Natural killer cell (primary cell): ENCODE measurements around the gene SDHB. TPM values are rescaled to one million over a fixed set of nuclear protein-coding genes. Genes with fewer than 3 reads are reported as not detected.
"Not testable (repeated sequence)": the region's sequence is repeated elsewhere in the genome, so short reads cannot be mapped to it uniquely, and the experiment has no call there.

Experiments used
- ATAC-seq, 3 donors: fragments of 150-1000 bp in 2 of 3; fragments of 200-7000 bp in 1 of 3; cut with Tn5 transposase; 1 replicate in 1 of 3; 2 replicates in 2 of 3; pipeline ENCODE4 v1.10.0; 2021; ENCODE audit warnings: mild to moderate bottlenecking in 2 of 3, moderate library complexity in 2 of 3
- DNase-seq, 2 donors: peaks; one replicate each; pipeline versions ENCODE4 v3.0.0 to v3.0.0-alpha.2; 2013 to 2021; ENCODE audit warnings: mixed read lengths in 1 of 2
- H3K27ac ChIP-seq: one replicate; pipeline ENCODE4 v1.5.1; 2013; ENCODE audit warnings: mild to moderate bottlenecking, low read length
- H3K27me3 ChIP-seq: one replicate; pipeline ENCODE4 v1.6.1; 2013; ENCODE audit warnings: low read length; ENCODE audit not compliant: control insufficient read depth, insufficient read depth
- H3K36me3 ChIP-seq: one replicate; pipeline ENCODE4 v1.6.1; 2013; ENCODE audit warnings: low read length; ENCODE audit not compliant: control insufficient read depth, insufficient read depth
- H3K4me1 ChIP-seq: one replicate; pipeline ENCODE4 v1.6.1; 2013; ENCODE audit warnings: low read length; ENCODE audit not compliant: control insufficient read depth, insufficient read depth
- H3K4me3 ChIP-seq: one replicate; pipeline ENCODE4 v1.5.1; 2013; ENCODE audit warnings: low read length
- H3K9me3 ChIP-seq: one replicate; pipeline ENCODE4 v1.6.1; 2013; ENCODE audit warnings: low read length; ENCODE audit not compliant: control insufficient read depth, insufficient read depth
- H3K27ac Mint-ChIP-seq, 2 donors: one replicate each; pipeline ENCODE4 v1.8.0; 2022; ENCODE audit warnings: mild to moderate bottlenecking in 2 of 2, mixed read lengths in 2 of 2, moderate library complexity in 1 of 2
- H3K27me3 Mint-ChIP-seq, 2 donors: one replicate each; pipeline ENCODE4 v1.8.0; 2022; ENCODE audit warnings: low read depth in 2 of 2, mixed read lengths in 2 of 2
- H3K36me3 Mint-ChIP-seq: one replicate; pipeline ENCODE4 v1.8.0; 2022; ENCODE audit warnings: mixed read lengths
- H3K4me1 Mint-ChIP-seq, 2 donors: one replicate each; pipeline ENCODE4 v1.8.0; 2022; ENCODE audit warnings: mixed read lengths in 2 of 2
- H3K4me3 Mint-ChIP-seq: one replicate; pipeline ENCODE4 v1.8.0; 2022; ENCODE audit warnings: mild to moderate bottlenecking, moderate library complexity, mixed read lengths
- H3K9me3 Mint-ChIP-seq, 2 donors: one replicate each; pipeline ENCODE4 v1.8.0; 2022; ENCODE audit warnings: mixed read lengths in 2 of 2
- CTCF ChIP-seq: fragments of 200-600 bp; IDR thresholded peaks from one replicate; pipeline ENCODE4 v1.8.0; 2022; ENCODE audit warnings: antibody characterized with exemption
- WGBS: methylation state at CpG from one replicate; pipeline ENCODE4 v1.1.7; 2013; ENCODE audit warnings: missing lambda C conversion rate; ENCODE audit not compliant: insufficient coverage; 5-methylcytosine and 5-hydroxymethylcytosine counted together
- intact Hi-C: fragments of 100-400 bp; cut with micrococcal nuclease; formaldehyde crosslinking; loops from one replicate; pipeline ENCODE4 v1.14.2; 2022
- total RNA-seq, 4 donors: library from RNA; stranded (reverse); fragments of 120-200 nt in 1 of 4; gene quantifications; one replicate each; pipeline versions ENCODE4 v1.2.3 to v1.2.4, GENCODE V29; 2013 to 2022

Gene SDHB
- total RNA-seq, 3 donors from 2014 or later (not counting 1 experiment from before 2014, with no cell fraction given): 56.8 to 62.6 (median 59.5) TPM

DNA sequence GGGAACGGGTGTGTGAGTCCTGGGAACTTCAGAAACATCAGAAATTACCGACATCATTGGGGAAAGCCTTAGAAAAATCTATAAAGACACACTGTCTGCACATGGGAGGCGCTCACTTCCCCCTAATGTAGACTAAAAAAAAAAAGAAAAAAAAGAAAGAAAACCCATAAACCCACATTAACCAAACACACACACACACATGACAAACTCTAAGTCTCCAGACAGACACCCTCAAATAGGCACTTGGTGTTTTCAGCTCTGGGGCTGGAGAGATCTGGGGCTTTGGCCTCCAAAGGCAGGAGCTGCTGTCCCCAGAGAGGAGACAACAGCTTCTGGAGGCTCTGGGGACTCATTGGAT lies 13.2 kb upstream of the SDHB start:
- intact Hi-C loops: no loop called here
- no peak for TF ChIP-seq CTCF
- peaks cover 7% of the 10 kb centered on the region for H3K4me1 ChIP-seq
- WGBS: 43% methylated on average over 3 of the region's 3 CpGs
- Mint-ChIP-seq H3K9me3 (no peaks in the 10 kb centered on the region), H3K36me3 (no peaks in the 10 kb centered on the region), H3K4me1 (no peaks in the 10 kb centered on the region), H3K4me3 (no peak overlapping the region), H3K27me3 (peaks cover 9 to 11% of the 10 kb centered on the region in 2 donors), H3K27ac (no peak overlapping the region)
- H3K36me3 ChIP-seq: no peaks in the 10 kb centered on the region
- no peak overlapping the region for H3K4me3 ChIP-seq
- ATAC-seq: no peak
- H3K27ac ChIP-seq: no peak overlapping the region
- no peak for DNase-seq
- H3K27me3 ChIP-seq: no peaks in the 10 kb centered on the region
- peaks cover 5% of the 10 kb centered on the region for H3K9me3 ChIP-seq

DNA sequence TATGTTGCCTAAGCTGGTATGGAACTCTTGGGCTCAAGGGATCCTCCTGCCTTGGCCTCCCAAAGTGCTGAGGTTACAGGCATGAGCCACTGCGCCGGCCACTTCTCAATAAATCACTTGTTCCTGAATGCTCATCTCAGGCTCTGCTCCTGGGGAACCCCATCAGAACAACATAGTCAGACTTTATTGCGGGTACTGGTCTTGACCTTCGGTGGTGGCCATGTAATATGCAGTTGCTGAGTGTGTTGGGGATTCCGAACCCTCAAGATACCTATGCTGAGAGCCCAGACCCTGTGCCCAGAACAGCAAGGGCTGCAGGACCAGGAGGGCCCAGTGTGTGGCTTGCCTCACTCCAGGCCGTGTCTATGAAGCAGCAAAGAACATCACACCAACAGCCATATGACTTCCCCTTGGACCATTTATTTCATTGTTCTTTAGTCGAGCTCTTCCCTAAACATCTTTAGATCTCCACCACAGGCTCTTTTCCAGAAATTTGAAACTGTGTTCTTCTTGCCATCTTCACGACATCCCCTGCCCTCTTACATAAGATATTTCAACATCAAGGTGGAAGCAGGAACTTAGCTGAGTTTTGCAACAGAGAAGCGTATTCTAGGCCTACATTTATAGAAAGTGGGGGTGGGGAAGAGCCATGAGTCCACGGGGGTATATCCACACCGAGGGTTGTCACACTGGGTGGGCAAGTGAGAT lies 12.7 kb upstream of the SDHB start:
- 70% methylated on average over 11 of the region's 11 CpGs for WGBS
- no peak for TF ChIP-seq CTCF
- Histone ChIP-seq H3K9me3 (peaks cover 5% of the 10 kb centered on the region), H3K27me3 (no peaks in the 10 kb centered on the region), H3K36me3 (no peaks in the 10 kb centered on the region), H3K27ac (no peak overlapping the region), H3K4me1 (peaks cover 7% of the 10 kb centered on the region), H3K4me3 (no peak overlapping the region)
- no peak overlapping the region for H3K4me3 Mint-ChIP-seq
- ATAC-seq (no peak), DNase-seq (no peak)
- peaks cover 6 to 16% of the 10 kb centered on the region in 2 donors for H3K27me3 Mint-ChIP-seq
- H3K36me3 Mint-ChIP-seq: no peaks in the 10 kb centered on the region
- H3K9me3 Mint-ChIP-seq: no peaks in the 10 kb centered on the region
- no peak overlapping the region for H3K27ac Mint-ChIP-seq
- H3K4me1 Mint-ChIP-seq: no peaks in the 10 kb centered on the region
- intact Hi-C loops: no loop called here

GRCh38 chr1:17065666-17066065 lies 11.8 kb upstream of the SDHB start:
- TF ChIP-seq CTCF: no peak
- intact Hi-C loops: no loop called here
- no peaks in the 10 kb centered on the region for H3K9me3 Mint-ChIP-seq
- Histone ChIP-seq H3K27me3 (no peaks in the 10 kb centered on the region), H3K36me3 (no peaks in the 10 kb centered on the region), H3K4me1 (peaks cover 7% of the 10 kb centered on the region), H3K27ac (no peak overlapping the region), H3K4me3 (no peak overlapping the region), H3K9me3 (peaks cover 5% of the 10 kb centered on the region)
- peaks cover 6 to 18% of the 10 kb centered on the region in 2 donors for H3K27me3 Mint-ChIP-seq
- no peak overlapping the region for H3K4me3 Mint-ChIP-seq
- DNase-seq (no peak), ATAC-seq (no peak)
- H3K27ac Mint-ChIP-seq: no peak overlapping the region
- WGBS: 78% methylated on average over 7 of the region's 7 CpGs
- H3K4me1 Mint-ChIP-seq: no peaks in the 10 kb centered on the region
- no peaks in the 10 kb centered on the region for H3K36me3 Mint-ChIP-seq

GRCh38 chr1:17062751-17063150 lies 8.9 kb upstream of the SDHB start:
- H3K27ac Mint-ChIP-seq, H3K36me3 Mint-ChIP-seq, ATAC-seq, H3K9me3 Mint-ChIP-seq, H3K9me3 ChIP-seq, H3K4me1 ChIP-seq, H3K4me3 Mint-ChIP-seq, H3K4me1 Mint-ChIP-seq, DNase-seq, H3K4me3 ChIP-seq, H3K27ac ChIP-seq, intact Hi-C loops, H3K27me3 ChIP-seq, H3K36me3 ChIP-seq: not testable (repeated sequence)
- 68% methylated on average over 7 of the region's 7 CpGs for WGBS
- H3K27me3 Mint-ChIP-seq: peaks cover 5 to 19% of the 10 kb centered on the region in 2 donors
